Heart right ventricle (tissue), 16 donors: ENCODE data around the gene GPR176. TPM values are rescaled to one million over a fixed set of nuclear protein-coding genes. Genes with fewer than 3 reads are reported as not detected.

Source experiments
- ATAC-seq, 8 donors: fragments of 200-7000 bp; cut with Tn5 transposase; one replicate each; pipeline ENCODE4 v1.9.1; 2020; ENCODE audit warnings: mild to moderate bottlenecking in 8 of 8, moderate library complexity in 8 of 8, moderate number of reproducible peaks in 1 of 8
- DNase-seq, 2 donors: peaks; one replicate each; pipeline ENCODE4 v3.0.0-alpha.2; 2020
- H3K27ac ChIP-seq, 10 donors: fragments of 200-600 bp; sonication (generic) in 2 of 10; one replicate each; pipeline versions ENCODE4 v1.5.0 to v1.8.0; 2020 to 2022; ENCODE audit warnings: mild to moderate bottlenecking in 3 of 10
- H3K27me3 ChIP-seq, 7 donors: fragments of 200-600 bp; one replicate each; pipeline ENCODE4 v1.8.0; 2021 to 2022; ENCODE audit warnings: mild to moderate bottlenecking in 2 of 7
- H3K36me3 ChIP-seq, 9 donors: fragments of 200-600 bp; sonication (generic) in 1 of 9; one replicate each; pipeline versions ENCODE4 v1.5.0 to v1.8.0; 2020 to 2022; ENCODE audit warnings: mild to moderate bottlenecking in 2 of 9
- H3K4me1 ChIP-seq, 9 donors: fragments of 200-600 bp; sonication (generic) in 1 of 9; one replicate each; pipeline versions ENCODE4 v1.5.0 to v1.8.0; 2020 to 2022; ENCODE audit warnings: mild to moderate bottlenecking in 4 of 9
- H3K4me3 ChIP-seq, 10 donors: fragments of 200-600 bp; sonication (generic) in 2 of 10; one replicate each; pipeline versions ENCODE4 v1.5.0 to v1.8.0; 2020 to 2022; ENCODE audit warnings: mild to moderate bottlenecking in 7 of 10, moderate library complexity in 2 of 10
- H3K9me3 ChIP-seq, 11 donors: fragments of 200-600 bp in 10 of 11; sonication (generic) in 2 of 11; one replicate each; pipeline versions ENCODE4 v1.5.0 to v1.8.0; 2013 to 2022; ENCODE audit warnings: mild to moderate bottlenecking in 2 of 11, control low read depth in 1 of 11, moderate library complexity in 1 of 11
- WGBS, 2 donors: extraction: QIAGEN DNeasy Blood & Tissue Kit; methylation state at CpG; one replicate each; pipeline ENCODE4 v1.1.7; 2013; ENCODE audit warnings: inconsistent platforms in 1 of 2; 5-methylcytosine and 5-hydroxymethylcytosine counted together
- intact Hi-C, 10 donors: fragments of 100-400 bp; cut with DNase I; formaldehyde crosslinking; loops; one replicate each; pipeline versions ENCODE4 v1.11.1 to v1.14.2; 2022
- polyA plus RNA-seq, 2 donors: library from polyadenylated mRNA; stranded (reverse); fragments of 200-250 nt; gene quantifications; one replicate each; pipeline ENCODE4 v1.2.3, GENCODE V29; 2013
- total RNA-seq, 10 donors: library from RNA; stranded (reverse); fragmentation: NEBNext Ultra II Directional in 3 of 10; extraction: Animal tissue kit (Norgen Biotek cat#: 25700) in 3 of 10; gene quantifications; one replicate each; pipeline versions ENCODE4 v1.2.1 to v1.2.4, GENCODE V29; 2021 to 2023
- TF ChIP-seq, protein P1 (sequence below), 9 donors: fragments of 200-600 bp; sonication (generic) in 2 of 9; IDR thresholded peaks; one replicate each; pipeline versions ENCODE4 v1.5.0 to v1.8.0; 2021 to 2022; ENCODE audit warnings: antibody characterized with exemption in 9 of 9, mild to moderate bottlenecking in 5 of 9, moderate library complexity in 1 of 9
- donor health status: Arrhythmogenic right ventricular cardiomyopathy.
- donor health status: ischemic (EF 13 %, LVEDD 7.1; RV severe dilation, severe dysfunction).
- donor health status: healthy with polysubstance abuse.
- donor health status: DM: no; HTN: yes; CAD: no.
- donor health status: DM: no; HTN: no; CAD: no.
- donor health status: ischemic (EF 25% LVEDD 6.9; RV normal size, moderate dysfunction).
- donor health status: ischemic (EF 25% LVEDD 5.7; RV mildly dilated, moderate dysfunction).
- donor health status: healthy.
- donor health status: DM: yes; HTN: yes; CAD: no.
- donor health status: Ischemic cardiomyopathy.
- donor health status: ischemic (EF 35%, LVEDD 5.7; RV mildly dilated, moderate dysfunction).
- donor health status: nonischemic (EF 11% LVEDD 7.7; RV severe dilation, severe dysfunction).
- donor health status: DM: yes; HTN: yes; CAD: no.
- donor health status: PGD.
- donor health status: ischemic (EF 29% LVEDD 5.4; RV normal size, mild dysfunction).
- donor health status: nonischemic (EF 23%, LVEDD 6.1; RV moderate dilation, normal function).

The GPR176 gene
- total and polyA plus RNA-seq, 12 donors: 0.87 to 3.1 (median 1.6) TPM

- H3K4me3 ChIP-seq: no peak overlapping the region
- TF ChIP-seq, protein P1, sequence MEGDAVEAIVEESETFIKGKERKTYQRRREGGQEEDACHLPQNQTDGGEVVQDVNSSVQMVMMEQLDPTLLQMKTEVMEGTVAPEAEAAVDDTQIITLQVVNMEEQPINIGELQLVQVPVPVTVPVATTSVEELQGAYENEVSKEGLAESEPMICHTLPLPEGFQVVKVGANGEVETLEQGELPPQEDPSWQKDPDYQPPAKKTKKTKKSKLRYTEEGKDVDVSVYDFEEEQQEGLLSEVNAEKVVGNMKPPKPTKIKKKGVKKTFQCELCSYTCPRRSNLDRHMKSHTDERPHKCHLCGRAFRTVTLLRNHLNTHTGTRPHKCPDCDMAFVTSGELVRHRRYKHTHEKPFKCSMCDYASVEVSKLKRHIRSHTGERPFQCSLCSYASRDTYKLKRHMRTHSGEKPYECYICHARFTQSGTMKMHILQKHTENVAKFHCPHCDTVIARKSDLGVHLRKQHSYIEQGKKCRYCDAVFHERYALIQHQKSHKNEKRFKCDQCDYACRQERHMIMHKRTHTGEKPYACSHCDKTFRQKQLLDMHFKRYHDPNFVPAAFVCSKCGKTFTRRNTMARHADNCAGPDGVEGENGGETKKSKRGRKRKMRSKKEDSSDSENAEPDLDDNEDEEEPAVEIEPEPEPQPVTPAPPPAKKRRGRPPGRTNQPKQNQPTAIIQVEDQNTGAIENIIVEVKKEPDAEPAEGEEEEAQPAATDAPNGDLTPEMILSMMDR (IDR thresholded peaks at IDR 0.05): no peak
- H3K27me3 ChIP-seq: no peaks in the 10 kb centered on the region
- intact Hi-C loops: no loop called here
- no peaks in the 10 kb centered on the region for H3K4me1 ChIP-seq
- ATAC-seq (no peak), DNase-seq (no peak)
- no peaks in the 10 kb centered on the region for H3K9me3 ChIP-seq
- H3K27ac ChIP-seq: no peak overlapping the region
- no peaks in the 10 kb centered on the region for H3K36me3 ChIP-seq
- 92 to 97% methylated on average over 5 of the region's 5 CpGs for WGBS, 2 donors
Measured at GRCh38 chr15:39892418-39892817, 27.6 kb downstream of the GPR176 start.

DNA sequence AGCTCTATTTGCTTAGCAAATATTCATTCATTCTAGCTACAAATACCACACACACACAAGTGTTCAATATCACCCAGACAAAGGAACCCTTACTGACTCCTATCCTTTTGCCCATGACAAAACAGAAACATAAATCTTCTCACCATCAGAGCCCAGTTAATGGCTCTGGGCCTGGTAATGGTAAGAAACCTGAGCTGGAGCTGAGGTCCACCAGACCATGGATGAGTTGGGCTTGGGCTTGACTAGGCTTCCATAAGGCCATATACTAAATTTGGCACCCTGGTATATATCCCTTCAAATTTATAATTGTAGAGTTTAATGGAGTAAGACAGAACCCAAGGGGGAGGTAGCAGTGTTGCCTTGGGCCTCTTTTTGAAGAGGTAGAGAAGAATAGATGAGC, 29.4 kb downstream of the GPR176 start:
- TF ChIP-seq, protein P1 (IDR thresholded peaks at IDR 0.05): no peak
- Histone ChIP-seq H3K27ac (no peak overlapping the region), H3K36me3 (no peaks in the 10 kb centered on the region), H3K27me3 (no peaks in the 10 kb centered on the region), H3K9me3 (no peaks in the 10 kb centered on the region), H3K4me1 (no peaks in the 10 kb centered on the region), H3K4me3 (no peak overlapping the region)
- intact Hi-C loops: no loop called here
- DNase-seq (no peak), ATAC-seq (no peak)

DNA sequence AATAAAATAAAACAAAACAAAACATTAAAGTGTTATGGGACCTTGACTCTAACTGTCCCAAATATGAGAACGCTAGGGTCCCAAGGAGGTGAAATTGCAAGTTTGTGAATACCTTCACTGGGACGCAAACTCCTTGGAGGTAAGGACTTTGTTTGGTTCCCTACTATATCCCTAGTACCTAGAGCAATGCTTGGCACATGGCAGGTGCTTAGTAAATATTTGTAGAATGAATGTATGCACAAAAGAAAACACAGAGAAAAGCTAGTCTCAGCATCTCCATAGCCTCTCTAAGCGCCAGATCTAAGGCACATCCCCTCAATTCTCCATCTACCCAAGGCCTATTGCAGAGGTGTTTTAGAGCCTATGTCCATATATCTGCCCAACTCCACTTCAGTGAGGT, 30.5 kb downstream of the GPR176 start:
- no peaks in the 10 kb centered on the region for H3K9me3 ChIP-seq
- ATAC-seq: no peak
- no peak overlapping the region for H3K27ac ChIP-seq
- H3K4me1 ChIP-seq: no peaks in the 10 kb centered on the region
- intact Hi-C loops: loop anchor here in 4 of 10 donors (10.0 kb wide), 4 partner anchors 45 to 295 kb away; partner anchors contain the start of gene EIF2AK4 (in 1 of the 4)
- no peaks in the 10 kb centered on the region for H3K36me3 ChIP-seq
- no peak overlapping the region for H3K4me3 ChIP-seq
- no peak for DNase-seq
- WGBS, 2 donors: 96 to 98% methylated on average over 3 of the region's 3 CpGs
- TF ChIP-seq, protein P1 (IDR thresholded peaks at IDR 0.05): no peak
- no peaks in the 10 kb centered on the region for H3K27me3 ChIP-seq

DNA sequence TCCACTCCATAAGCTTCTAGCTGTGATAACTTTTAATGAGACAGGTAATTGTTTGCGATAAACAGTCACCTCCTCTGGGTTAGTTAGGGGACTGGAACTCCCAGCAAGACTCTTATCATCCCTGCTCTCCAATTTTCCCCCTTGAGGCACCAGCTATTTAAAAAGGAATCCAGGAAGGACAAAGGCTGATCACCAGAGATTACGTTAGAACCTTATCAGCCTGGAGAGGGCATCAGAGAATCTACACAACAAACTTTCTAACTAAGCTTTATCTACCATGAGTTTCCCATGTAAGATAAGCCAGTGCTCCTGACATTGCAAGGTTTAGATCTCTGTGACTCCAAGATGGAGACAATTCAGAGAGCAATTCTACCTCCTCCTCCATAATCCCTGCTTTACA, 31.3 kb downstream of the GPR176 start:
- H3K4me1 ChIP-seq: no peaks in the 10 kb centered on the region
- DNase-seq (no peak), ATAC-seq (no peak)
- H3K27me3 ChIP-seq: peaks cover 0 to 3% (median 0%) of the 10 kb centered on the region in 7 donors
- no peaks in the 10 kb centered on the region for H3K9me3 ChIP-seq
- H3K4me3 ChIP-seq: no peak overlapping the region
- 59 to 80% methylated on average over 2 of the region's 2 CpGs for WGBS, 2 donors
- intact Hi-C loops: loop anchor here in 4 of 10 donors (10.0 kb wide), 4 partner anchors 46 to 296 kb away; partner anchors contain the start of gene EIF2AK4 (in 1 of the 4)
- TF ChIP-seq, protein P1 (IDR thresholded peaks at IDR 0.05): no peak
- H3K27ac ChIP-seq: no peak overlapping the region
- H3K36me3 ChIP-seq: no peaks in the 10 kb centered on the region
